Mesendoderm (in vitro differentiated cells): ENCODE measurements around the gene TMEM165. TPM values are rescaled to one million over a fixed set of nuclear protein-coding genes. Genes with fewer than 3 reads are reported as not detected.

Source experiments
- DNase-seq: peaks from one replicate; pipeline ENCODE4 v3.0.0; 2013
- H2AK5ac ChIP-seq: 2 replicates; pipeline ENCODE4 v1.6.1; 2013; ENCODE audit warnings: low read length, inconsistent platforms
- H2BK120ac ChIP-seq: 2 replicates; pipeline ENCODE4 v1.6.1; 2013; ENCODE audit warnings: low read depth, mild to moderate bottlenecking, low read length, moderate library complexity, mixed read lengths
- H2BK15ac ChIP-seq: replicated peaks from 2 replicates; pipeline ENCODE4 v1.6.1; 2013; ENCODE audit warnings: low read depth, mild to moderate bottlenecking, moderate library complexity
- H2BK5ac ChIP-seq: 2 replicates; pipeline ENCODE4 v1.6.1; 2013; ENCODE audit warnings: low read length, inconsistent platforms
- H3K18ac ChIP-seq: 2 replicates; pipeline ENCODE4 v1.6.1; 2013; ENCODE audit warnings: mild to moderate bottlenecking, low read length, mixed read lengths
- H3K23ac ChIP-seq: one replicate; pipeline ENCODE4 v1.6.1; 2013; ENCODE audit warnings: low read length
- H3K27ac ChIP-seq: 2 replicates; pipeline ENCODE4 v1.5.1; 2013; ENCODE audit warnings: low read depth, mild to moderate bottlenecking, inconsistent platforms, low read length, moderate library complexity
- H3K27me3 ChIP-seq: 2 replicates; pipeline ENCODE4 v1.6.1; 2013; ENCODE audit warnings: low read length, control low read depth, mild to moderate bottlenecking, inconsistent platforms; ENCODE audit not compliant: insufficient read depth, poor library complexity
- H3K36me3 ChIP-seq: 2 replicates; pipeline ENCODE4 v1.6.1; 2013; ENCODE audit warnings: low read length, inconsistent platforms; ENCODE audit not compliant: control insufficient read depth, insufficient read depth
- H3K4ac ChIP-seq: one replicate; pipeline ENCODE4 v1.6.1; 2013; ENCODE audit warnings: low read depth, mild to moderate bottlenecking, low read length, moderate library complexity
- H3K4me1 ChIP-seq: 2 replicates; pipeline ENCODE4 v1.6.1; 2013; ENCODE audit warnings: low read depth, low read length, inconsistent platforms; ENCODE audit not compliant: control insufficient read depth
- H3K4me2 ChIP-seq: 2 replicates; pipeline ENCODE4 v1.6.1; 2013; ENCODE audit warnings: low read length
- H3K4me3 ChIP-seq: 2 replicates; pipeline ENCODE4 v1.5.1; 2013; ENCODE audit warnings: mild to moderate bottlenecking, low read length
- H3K56ac ChIP-seq: one replicate; pipeline ENCODE4 v1.6.1; 2013; ENCODE audit warnings: low read length
- H3K79me1 ChIP-seq: 2 replicates; pipeline ENCODE4 v1.6.1; 2013; ENCODE audit warnings: low read length, inconsistent platforms
- H3K79me2 ChIP-seq: 2 replicates; pipeline ENCODE4 v1.6.1; 2013; ENCODE audit warnings: mild to moderate bottlenecking, low read length; ENCODE audit not compliant: control insufficient read depth, insufficient read depth
- H3K9ac ChIP-seq: 2 replicates; pipeline ENCODE4 v1.6.1; 2013; ENCODE audit warnings: low read length, inconsistent platforms
- H4K5ac ChIP-seq: one replicate; pipeline ENCODE4 v1.6.1; 2013; ENCODE audit warnings: low read length
- H4K8ac ChIP-seq: one replicate; pipeline ENCODE4 v1.6.1; 2013; ENCODE audit warnings: low read depth, mild to moderate bottlenecking, control low read depth, low read length, moderate library complexity
- WGBS: extraction: QIAGEN DNeasy Blood & Tissue Kit; methylation state at CpG from one replicate; pipeline ENCODE4 v1.1.7; 2013; ENCODE audit warnings: low lambda C conversion rate, missing lambda C conversion rate; ENCODE audit not compliant: insufficient coverage; ENCODE audit errors: extremely low coverage; 5-methylcytosine and 5-hydroxymethylcytosine counted together
- polyA plus RNA-seq, 2 experiments: library from polyadenylated mRNA; stranded (reverse); fragments of 200-250 nt; gene quantifications; one replicate each; pipeline ENCODE4 v1.2.3, GENCODE V29; 2013

TMEM165 gene
- 56.3 TPM for polyA plus RNA-seq (2013, experiment 1 of 2)
- 55.1 TPM for polyA plus RNA-seq (2013, experiment 2 of 2)

- peak within 1 kb of the TSS; percentile 30 for H2BK120ac ChIP-seq
- no peak within 1 kb of the TSS for H2BK15ac ChIP-seq
- H3K27ac ChIP-seq, result peak within 1 kb of the TSS; percentile 84
- no peak within 1 kb of the TSS for H2AK5ac ChIP-seq
- peak within 1 kb of the TSS; percentile 97 for H4K8ac ChIP-seq
- H3K79me2 ChIP-seq, result peaks cover 40% of the 10 kb centered on the region
- no peaks in the 10 kb centered on the region for H3K79me1 ChIP-seq
- no peaks in the 10 kb centered on the region for H3K4me1 ChIP-seq
- peak within 1 kb of the TSS; percentile 90 for H3K23ac ChIP-seq
- DNase-seq, result peak; percentile 96
- H3K4ac ChIP-seq, result peak within 1 kb of the TSS; percentile 74
- peak within 1 kb of the TSS; percentile 94 for H3K56ac ChIP-seq
- peak within 1 kb of the TSS; percentile 96 for H3K4me2 ChIP-seq
- peak within 1 kb of the TSS; percentile 4 for H2BK5ac ChIP-seq
- H3K9ac ChIP-seq, result peak within 1 kb of the TSS; percentile 87
- H3K4me3 ChIP-seq, result peak within 1 kb of the TSS; percentile 90
- no CpG with 5 or more reads among the region's 95 CpGs for WGBS
- peak within 1 kb of the TSS; percentile 85 for H3K18ac ChIP-seq
- no peak within 1 kb of the TSS for H4K5ac ChIP-seq
- H3K36me3 ChIP-seq, result no peaks in the 10 kb centered on the region
- no peaks in the 10 kb centered on the region for H3K27me3 ChIP-seq
These were observed at the start of gene TMEM165 for GRCh38 chr4:55395529-55396307. TSS of gene TMEM165 (plus strand) at chr4:55395957. CDS start at chr4:55396190, 233 bp downstream.

GRCh38 chr4:55345980-55346850 lies 49.5 kb upstream of the TMEM165 start, which contains the start of gene SRD5A3:
TSS of gene SRD5A3 (plus strand) at chr4:55346242. CDS start at chr4:55346337, 95 bp downstream.
- Histone ChIP-seq H2BK5ac (peak within 1 kb of the TSS; percentile 78), H3K9ac (peak within 1 kb of the TSS; percentile 93), H2AK5ac (no peak within 1 kb of the TSS), H3K27me3 (no peaks in the 10 kb centered on the region), H3K27ac (peak within 1 kb of the TSS; percentile 79), H3K4ac (peak within 1 kb of the TSS; percentile 82), H2BK120ac (peak within 1 kb of the TSS; percentile 46), H4K8ac (peak within 1 kb of the TSS; percentile 81), H3K4me3 (peak within 1 kb of the TSS; percentile 62), H3K79me1 (no peaks in the 10 kb centered on the region), H3K18ac (peak within 1 kb of the TSS; percentile 85), H3K23ac (peak within 1 kb of the TSS; percentile 83), H2BK15ac (no peak within 1 kb of the TSS), H3K4me1 (no peaks in the 10 kb centered on the region), H4K5ac (no peak within 1 kb of the TSS), H3K79me2 (no peaks in the 10 kb centered on the region), H3K56ac (peak within 1 kb of the TSS; percentile 95), H3K36me3 (no peaks in the 10 kb centered on the region), H3K4me2 (peak within 1 kb of the TSS; percentile 85)
- DNase-seq, result peak; percentile 86
- WGBS, result no CpG with 5 or more reads among the region's 95 CpGs

- WGBS, result no CpG with 5 or more reads among the region's 16 CpGs
- H3K4me1 ChIP-seq, result no peaks in the 10 kb centered on the region
- peak overlapping the region; percentile 83 for H3K23ac ChIP-seq
- H3K27me3 ChIP-seq, result no peaks in the 10 kb centered on the region
- no peaks in the 10 kb centered on the region for H3K36me3 ChIP-seq
- no peak overlapping the region for H4K5ac ChIP-seq
- peak overlapping the region; percentile 85 for H3K18ac ChIP-seq
- H2BK5ac ChIP-seq, result no peak overlapping the region
- no peaks in the 10 kb centered on the region for H3K79me2 ChIP-seq
- H3K79me1 ChIP-seq, result no peaks in the 10 kb centered on the region
- peak overlapping the region; percentile 85 for H3K4me2 ChIP-seq
- peak overlapping the region; percentile 58 for H3K27ac ChIP-seq
- no peak overlapping the region for H4K8ac ChIP-seq
- peak overlapping the region; percentile 95 for H3K56ac ChIP-seq
- H2BK15ac ChIP-seq, result no peak overlapping the region
- H3K9ac ChIP-seq, result peak overlapping the region; percentile 93
- H2AK5ac ChIP-seq, result no peak overlapping the region
- no peak for DNase-seq
- H2BK120ac ChIP-seq, result no peak overlapping the region
- H3K4me3 ChIP-seq, result peak overlapping the region; percentile 55
- H3K4ac ChIP-seq, result no peak overlapping the region
These were observed 48.9 kb upstream of the TMEM165 start for GRCh38 chr4:55346851-55347255.

- Histone ChIP-seq H3K4me3 (no peak overlapping the region), H3K4me1 (no peaks in the 10 kb centered on the region), H3K27ac (no peak overlapping the region), H2BK15ac (no peak overlapping the region), H3K9ac (no peak overlapping the region), H3K79me1 (no peaks in the 10 kb centered on the region), H3K56ac (peak overlapping the region; percentile 71), H3K79me2 (no peaks in the 10 kb centered on the region), H2BK5ac (no peak overlapping the region), H4K5ac (no peak overlapping the region), H3K4me2 (no peak overlapping the region), H4K8ac (no peak overlapping the region), H3K18ac (no peak overlapping the region), H3K36me3 (no peaks in the 10 kb centered on the region), H3K4ac (no peak overlapping the region), H3K27me3 (no peaks in the 10 kb centered on the region), H3K23ac (no peak overlapping the region), H2BK120ac (no peak overlapping the region), H2AK5ac (no peak overlapping the region)
- DNase-seq, result no peak
- no CpG with 5 or more reads among the region's 3 CpGs for WGBS
These were observed 48.0 kb upstream of the TMEM165 start for GRCh38 chr4:55347610-55348228.

GRCh38 chr4:55348466-55348865 lies 47.3 kb upstream of the TMEM165 start:
- H2BK15ac ChIP-seq, result no peak overlapping the region
- H2BK120ac ChIP-seq, result no peak overlapping the region
- no peak overlapping the region for H2BK5ac ChIP-seq
- H3K56ac ChIP-seq, result no peak overlapping the region
- H4K5ac ChIP-seq, result no peak overlapping the region
- H3K27ac ChIP-seq, result no peak overlapping the region
- no peaks in the 10 kb centered on the region for H3K79me2 ChIP-seq
- no peak overlapping the region for H2AK5ac ChIP-seq
- H3K4me3 ChIP-seq, result no peak overlapping the region
- H4K8ac ChIP-seq, result no peak overlapping the region
- no peak for DNase-seq
- no peaks in the 10 kb centered on the region for H3K4me1 ChIP-seq
- H3K9ac ChIP-seq, result no peak overlapping the region
- H3K27me3 ChIP-seq, result no peaks in the 10 kb centered on the region
- no peak overlapping the region for H3K18ac ChIP-seq
- no peaks in the 10 kb centered on the region for H3K79me1 ChIP-seq
- no peaks in the 10 kb centered on the region for H3K36me3 ChIP-seq
- no peak overlapping the region for H3K4ac ChIP-seq
- H3K4me2 ChIP-seq, result no peak overlapping the region
- WGBS, result no CpG with 5 or more reads among the region's 3 CpGs
- no peak overlapping the region for H3K23ac ChIP-seq
